Adipocyte (in vitro differentiated cells): ENCODE data around the gene ZKSCAN3.

ENCODE experiments used
- DNase-seq: peaks from one replicate; pipeline ENCODE4 v3.0.0-alpha.2; 2015; ENCODE audit warnings: low read depth
- H3K27me3 ChIP-seq: replicated peaks from 2 replicates; pipeline ENCODE4 v1.7.0; 2013; ENCODE audit warnings: mild to moderate bottlenecking, low read length, moderate library complexity; ENCODE audit not compliant: control insufficient read depth, insufficient read depth
- H3K36me3 ChIP-seq: 2 replicates; pipeline ENCODE4 v1.7.0; 2013; ENCODE audit warnings: low read length, mild to moderate bottlenecking, moderate library complexity; ENCODE audit not compliant: control insufficient read depth, insufficient read depth, severe bottlenecking
- H3K4me1 ChIP-seq: 2 replicates; pipeline ENCODE4 v1.7.0; 2013; ENCODE audit warnings: mild to moderate bottlenecking, low read length, moderate library complexity; ENCODE audit not compliant: control insufficient read depth, insufficient read depth
- H3K4me3 ChIP-seq: 2 replicates; pipeline ENCODE4 v1.7.0; 2013; ENCODE audit warnings: mild to moderate bottlenecking, low read length, moderate library complexity
- H3K9ac ChIP-seq: 2 replicates; pipeline ENCODE4 v1.7.0; 2013; ENCODE audit warnings: mild to moderate bottlenecking, low read length, moderate library complexity
- H3K9me3 ChIP-seq: 2 replicates; pipeline ENCODE4 v1.7.0; 2013; ENCODE audit warnings: mild to moderate bottlenecking, low read length, moderate library complexity; ENCODE audit not compliant: control insufficient read depth

The ZKSCAN3 gene

GRCh38 chr6:28408076-28408802, 58.5 kb downstream of the ZKSCAN3 start:
- Histone ChIP-seq H3K27me3 (no peaks in the 10 kb centered on the region), H3K9me3 (no peaks in the 10 kb centered on the region), H3K4me1 (no peaks in the 10 kb centered on the region), H3K36me3 (no peaks in the 10 kb centered on the region), H3K9ac (no peak overlapping the region), H3K4me3 (no peak overlapping the region)
- DNase-seq: peak; percentile 7

GRCh38 chr6:28410767-28411166, 61.0 kb downstream of the ZKSCAN3 start:
- Histone ChIP-seq H3K27me3 (no peaks in the 10 kb centered on the region), H3K9ac (no peak overlapping the region), H3K4me1 (no peaks in the 10 kb centered on the region), H3K4me3 (no peak overlapping the region), H3K36me3 (no peaks in the 10 kb centered on the region), H3K9me3 (no peaks in the 10 kb centered on the region)
- no peak for DNase-seq

GRCh38 chr6:28413681-28414080, 63.9 kb downstream of the ZKSCAN3 start:
- Histone ChIP-seq H3K36me3 (no peaks in the 10 kb centered on the region), H3K4me3 (no peak overlapping the region), H3K27me3 (no peaks in the 10 kb centered on the region), H3K9ac (no peak overlapping the region), H3K9me3 (no peaks in the 10 kb centered on the region), H3K4me1 (no peaks in the 10 kb centered on the region)
- DNase-seq: no peak
